Amniotic stem cell (primary cell): ENCODE results near the gene WNT16.
"Not testable (repeated sequence)": the region's sequence is repeated elsewhere in the genome, so short reads cannot be mapped to it uniquely, and the experiment has no call there.

Experiments used
- DNase-seq: peaks from one replicate; lab custom pipeline; 2025; lab: John Stamatoyannopoulos, UW

WNT16 gene

GRCh38 chr7:121306565-121306964 lies 22.2 kb upstream of the WNT16 start:
- no peak for DNase-seq

GRCh38 chr7:121307021-121307574 lies 21.7 kb upstream of the WNT16 start:
- DNase-seq = no peak

GRCh38 chr7:121313220-121313792 lies 15.5 kb upstream of the WNT16 start:
- no peak for DNase-seq

- DNase-seq = no peak
Measured at GRCh38 chr7:121313793-121314676, 14.8 kb upstream of the WNT16 start.

GRCh38 chr7:121315170-121315569 lies 13.6 kb upstream of the WNT16 start:
- not testable (repeated sequence) for DNase-seq

GRCh38 chr7:121322460-121322859 lies 6.3 kb upstream of the WNT16 start:
- no peak for DNase-seq

- DNase-seq = no peak
Measured at GRCh38 chr7:121323515-121324302, 5.1 kb upstream of the WNT16 start.

- no peak for DNase-seq
Measured at GRCh38 chr7:121327671-121328070, 1.1 kb upstream of the WNT16 start.

GRCh38 chr7:121329191-121330052 lies 622 bp downstream of the WNT16 start:
- no peak for DNase-seq

- DNase-seq = no peak
Measured at GRCh38 chr7:121330053-121330833, 1.4 kb downstream of the WNT16 start.

GRCh38 chr7:121331048-121331447 lies 2.2 kb downstream of the WNT16 start:
- DNase-seq = no peak

- no peak for DNase-seq
Measured at GRCh38 chr7:121331574-121331973, 2.8 kb downstream of the WNT16 start.

- no peak for DNase-seq
Measured at GRCh38 chr7:121334376-121334775, 5.6 kb downstream of the WNT16 start.

- DNase-seq = no peak
Measured at GRCh38 chr7:121334875-121335648, 6.3 kb downstream of the WNT16 start.

- no peak for DNase-seq
Measured at GRCh38 chr7:121336579-121336978, 7.8 kb downstream of the WNT16 start.

GRCh38 chr7:121337398-121337797 lies 8.6 kb downstream of the WNT16 start:
- no peak for DNase-seq

GRCh38 chr7:121339082-121339481 lies 10.3 kb downstream of the WNT16 start:
- DNase-seq = no peak

- DNase-seq = no peak
Measured at GRCh38 chr7:121341933-121342332, 13.1 kb downstream of the WNT16 start.

- DNase-seq = no peak
Measured at GRCh38 chr7:121342631-121343030, 13.8 kb downstream of the WNT16 start.

- no peak for DNase-seq
Measured at GRCh38 chr7:121343302-121343701, 14.5 kb downstream of the WNT16 start.
